Measurements from ENCODE around the gene SMAD3.

DNA sequence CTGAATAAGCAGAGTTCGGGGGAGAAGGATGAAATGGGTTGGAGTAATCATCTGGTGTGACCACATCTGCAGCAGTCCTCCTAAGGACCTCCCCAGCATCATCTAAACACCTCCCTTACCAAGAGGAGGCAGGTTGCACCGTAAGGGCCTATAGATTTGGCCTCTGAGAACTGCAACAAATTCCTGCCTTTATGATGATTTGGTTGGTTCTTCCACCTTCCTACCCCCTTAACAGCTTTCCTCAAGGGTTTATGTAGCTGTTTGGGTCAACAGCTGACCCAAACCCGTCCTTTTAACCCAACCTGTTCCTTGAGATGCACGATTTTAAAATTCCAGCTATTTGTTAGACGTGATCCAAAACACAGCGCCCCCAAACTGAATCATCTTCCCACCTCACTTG is 130.8 kb downstream of the SMAD3 start:
- TF ChIP-seq CTCF (IDR thresholded peaks at IDR 0.05; ENCODE audit: control extremely low read depth in 1 of 3, insufficient read depth in 1 of 3, low read depth in 1 of 3, low read length in 3 of 3): no peak
- TF ChIP-seq CHD7 (IDR thresholded peaks at IDR 0.05; ENCODE audit: insufficient replicate concordance, low read length): no peak
- no peak for TF ChIP-seq RBBP5 (IDR thresholded peaks at IDR 0.05; ENCODE audit: borderline replicate concordance, low read depth, low read length)
- TF ChIP-seq GABPA (IDR thresholded peaks at IDR 0.05; ENCODE audit: borderline replicate concordance, insufficient read depth, low read length): no peak
- TF ChIP-seq EP300 (IDR thresholded peaks at IDR 0.05; ENCODE audit: borderline replicate concordance in 1 of 2, low read depth in 2 of 2, low read length in 2 of 2): no peak
- TF ChIP-seq TCF12 (IDR thresholded peaks at IDR 0.05; ENCODE audit: low read depth, low read length): no peak
- no peak for TF ChIP-seq POLR2AphosphoS5 (IDR thresholded peaks at IDR 0.05; ENCODE audit: low read depth, low read length)
- TF ChIP-seq POLR2A (IDR thresholded peaks at IDR 0.05; ENCODE audit: control extremely low read depth in 1 of 2, low read depth in 2 of 2, low read length in 2 of 2): no peak
- TF ChIP-seq MAX (IDR thresholded peaks at IDR 0.05): no peak
- no peak for TF ChIP-seq CREB1 (IDR thresholded peaks at IDR 0.05)
- TF ChIP-seq SUZ12 (IDR thresholded peaks at IDR 0.05; ENCODE audit: low read length): no peak
- TF ChIP-seq EZH2 (IDR thresholded peaks at IDR 0.05; ENCODE audit: low read depth, low read length, severe bottlenecking): no peak

All from H1 (cell line).